GM06990 (cell line): ENCODE results near the gene NT5DC1.

Experiments
- DNase-seq: peaks from one replicate; pipeline ENCODE4 v3.0.0-alpha.2; 2011; ENCODE audit not compliant: insufficient read length; ENCODE audit errors: extremely low read depth
- H3K27me3 ChIP-seq: replicated peaks from 2 replicates; pipeline ENCODE4 v1.6.0; 2011; ENCODE audit warnings: low read length; ENCODE audit not compliant: control insufficient read depth, insufficient read depth
- H3K36me3 ChIP-seq: 2 replicates; pipeline ENCODE4 v1.5.1; 2011; ENCODE audit warnings: low read length; ENCODE audit not compliant: control insufficient read depth, insufficient read depth
- H3K4me3 ChIP-seq: replicated peaks from 2 replicates; pipeline ENCODE4 v1.5.1; 2011; ENCODE audit warnings: low read depth, mild to moderate bottlenecking, control low read depth, low read length
- CTCF ChIP-seq: IDR thresholded peaks from 2 replicates; pipeline ENCODE4 v1.5.1; 2011; ENCODE audit warnings: low read length, control low read depth, mild to moderate bottlenecking, inconsistent platforms; ENCODE audit not compliant: insufficient read depth, poor library complexity, severe bottlenecking

The NT5DC1 gene

DNA sequence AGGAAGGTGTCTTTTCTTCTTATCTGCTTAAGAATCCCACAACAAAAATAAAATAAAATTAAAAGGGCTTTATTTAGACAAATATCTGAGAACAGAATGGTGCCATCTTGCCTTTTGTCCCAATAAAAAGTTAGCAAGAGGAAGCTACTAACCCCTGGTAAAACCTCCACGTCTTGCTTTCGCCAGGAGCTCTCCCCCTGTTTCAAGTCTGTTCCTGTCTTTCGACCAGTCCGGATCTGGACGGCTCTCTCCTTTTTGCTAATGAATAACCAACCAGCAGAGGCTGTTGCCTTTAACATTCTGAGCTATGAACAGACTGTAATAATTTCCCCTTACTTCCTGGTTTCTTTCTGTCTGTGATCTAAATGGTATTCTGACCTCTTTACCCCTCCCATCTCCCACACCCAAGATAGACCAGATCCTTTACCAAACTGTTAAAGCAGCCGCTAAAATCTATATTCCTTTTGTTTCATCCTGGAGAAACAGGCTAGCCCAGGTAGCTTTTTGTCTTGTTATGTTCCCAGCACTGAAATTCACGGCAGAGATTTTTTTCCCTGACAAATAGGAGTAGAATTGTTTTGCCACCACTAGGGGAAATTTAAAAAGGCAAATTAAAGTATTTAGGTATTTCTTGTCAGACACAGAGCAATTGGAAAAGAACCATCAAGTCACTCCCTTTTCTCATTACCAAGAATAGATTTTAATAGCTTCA is 39.9 kb upstream of the NT5DC1 start, which contains the start of gene FRK:
Gene FRK (minus strand): TSS at position 320 of the 712 bp plus-strand sequence. CDS start 580 bp downstream, outside the sequence.
- TF ChIP-seq CTCF: peak; percentile 26
- DNase-seq: no peak
- H3K4me3 ChIP-seq: peak within 1 kb of the TSS; percentile 54

DNA sequence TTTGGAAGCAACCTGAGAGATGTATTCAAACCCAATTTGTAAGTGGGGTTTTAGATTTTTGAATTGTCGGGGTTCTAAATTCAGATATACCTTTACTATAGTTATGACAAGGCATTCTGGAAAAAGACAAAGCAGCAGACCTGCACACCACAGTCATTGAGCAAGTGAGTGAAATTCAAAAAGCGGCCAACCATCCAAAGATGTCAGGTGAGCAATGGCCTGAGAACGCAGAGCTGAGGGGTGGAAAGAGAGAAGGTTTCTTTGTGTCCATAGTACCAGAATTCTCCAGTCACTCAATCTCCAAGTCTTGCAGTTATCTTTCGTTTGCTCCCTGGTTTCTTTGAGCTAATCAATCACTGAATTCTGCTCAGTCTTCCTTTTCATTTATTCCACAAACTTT is 38.2 kb upstream of the NT5DC1 start:
- TF ChIP-seq CTCF: no peak
- no peaks in the 10 kb centered on the region for H3K36me3 ChIP-seq
- no peak for DNase-seq

More for the DNA sequence above, 39.9 kb upstream of the NT5DC1 start, which contains the start of gene FRK:
- H3K27me3 ChIP-seq: no peaks in the 10 kb centered on the region
- no peaks in the 10 kb centered on the region for H3K36me3 ChIP-seq

GRCh38 chr6:116064666-116065065 is 36.0 kb upstream of the NT5DC1 start:
- no peaks in the 10 kb centered on the region for H3K27me3 ChIP-seq
- TF ChIP-seq CTCF: no peak
- no peak overlapping the region for H3K4me3 ChIP-seq
- H3K36me3 ChIP-seq: no peaks in the 10 kb centered on the region
- DNase-seq: no peak

More for the DNA sequence above, 38.2 kb upstream of the NT5DC1 start:
- Histone ChIP-seq H3K4me3 (no peak overlapping the region), H3K27me3 (no peaks in the 10 kb centered on the region)

- TF ChIP-seq CTCF: no peak
Observed at GRCh38 chr6:116066789-116067188, 33.9 kb upstream of the NT5DC1 start.

GRCh38 chr6:116070101-116070500 is 30.6 kb upstream of the NT5DC1 start:
- no peak for DNase-seq
- H3K36me3 ChIP-seq: no peaks in the 10 kb centered on the region
- no peaks in the 10 kb centered on the region for H3K27me3 ChIP-seq
- no peak for TF ChIP-seq CTCF
- H3K4me3 ChIP-seq: no peak overlapping the region

More at GRCh38 chr6:116066789-116067188, 33.9 kb upstream of the NT5DC1 start:
- Histone ChIP-seq H3K36me3 (no peaks in the 10 kb centered on the region), H3K27me3 (no peaks in the 10 kb centered on the region), H3K4me3 (no peak overlapping the region)
- no peak for DNase-seq
